ENCODE data around the gene CCNB1. TPM values are rescaled to one million over a fixed set of nuclear protein-coding genes. Genes with fewer than 3 reads are reported as not detected.

Gene CCNB1
- polyA plus RNA-seq, 2 of the 4 experiments (the other 2 are of a cell fraction), result 236 to 311 TPM

DNA sequence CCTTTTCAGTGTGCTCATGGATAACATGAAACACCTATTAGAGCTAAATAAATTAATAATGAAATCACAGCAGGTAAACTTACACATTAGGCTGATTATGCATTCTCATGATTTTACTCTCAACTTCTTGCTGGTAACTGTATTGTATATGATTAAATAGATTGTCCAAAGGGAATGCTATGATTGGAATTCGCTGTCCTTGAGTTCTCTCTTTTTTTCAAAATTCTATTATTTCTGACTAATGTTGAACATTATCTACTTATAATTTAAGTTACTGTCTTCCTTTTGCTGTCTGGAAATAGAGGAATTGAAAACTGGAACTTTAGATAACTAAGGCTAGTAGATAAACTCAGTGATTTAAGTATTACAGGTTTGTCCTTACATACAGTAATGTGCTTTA is 35.5 kb downstream of the CCNB1 start:
- ChIA-PET POLR2A (no interaction called here), CTCF (no interaction called here)
- Histone ChIP-seq H3K4me1 (peaks cover 13% of the 10 kb centered on the region; the same call in 2 of the 3 replicates), H3K27ac (no peak overlapping the region), H3K4me3 (no peak overlapping the region), H3K4me2 (no peak overlapping the region), H3K9me3 (no peaks in the 10 kb centered on the region)
- ATAC-seq (no peak), FAIRE-seq (no peak), DNase-seq (ENCODE audit: low read depth in 1 of 2, low spot score in 1 of 2) (no peak)
- WGBS (ENCODE audit: missing lambda C conversion rate), result 94% methylated on average over 1 of the region's 1 CpG
- TF ChIP-seq GATA3 (IDR thresholded peaks at IDR 0.05; ENCODE audit: borderline replicate concordance) (no peak), JUN (IDR thresholded peaks at IDR 0.05) (no peak), KDM1A (IDR thresholded peaks at IDR 0.05; ENCODE audit: low read depth) (no peak), NR3C1 (IDR thresholded peaks at IDR 0.05) (no peak), NPAS2 (CRISPR knock-in tag; IDR thresholded peaks at IDR 0.05; ENCODE audit: borderline replicate concordance) (no peak), FOSL2 (IDR thresholded peaks at IDR 0.05) (no peak), FOSL2 (CRISPR knock-in tag; IDR thresholded peaks at IDR 0.05) (no peak), ZC3H11A (IDR thresholded peaks at IDR 0.05) (no peak), HOXA7 (CRISPR knock-in tag; IDR thresholded peaks at IDR 0.05) (no peak)
- TF ChIP-seq, protein P1, sequence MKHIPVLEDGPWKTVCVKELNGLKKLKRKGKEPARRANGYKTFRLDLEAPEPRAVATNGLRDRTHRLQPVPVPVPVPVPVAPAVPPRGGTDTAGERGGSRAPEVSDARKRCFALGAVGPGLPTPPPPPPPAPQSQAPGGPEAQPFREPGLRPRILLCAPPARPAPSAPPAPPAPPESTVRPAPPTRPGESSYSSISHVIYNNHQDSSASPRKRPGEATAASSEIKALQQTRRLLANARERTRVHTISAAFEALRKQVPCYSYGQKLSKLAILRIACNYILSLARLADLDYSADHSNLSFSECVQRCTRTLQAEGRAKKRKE (CRISPR knock-in tag; IDR thresholded peaks at IDR 0.05; ENCODE audit: low read depth), result no peak
- TF ChIP-seq, protein P2, sequence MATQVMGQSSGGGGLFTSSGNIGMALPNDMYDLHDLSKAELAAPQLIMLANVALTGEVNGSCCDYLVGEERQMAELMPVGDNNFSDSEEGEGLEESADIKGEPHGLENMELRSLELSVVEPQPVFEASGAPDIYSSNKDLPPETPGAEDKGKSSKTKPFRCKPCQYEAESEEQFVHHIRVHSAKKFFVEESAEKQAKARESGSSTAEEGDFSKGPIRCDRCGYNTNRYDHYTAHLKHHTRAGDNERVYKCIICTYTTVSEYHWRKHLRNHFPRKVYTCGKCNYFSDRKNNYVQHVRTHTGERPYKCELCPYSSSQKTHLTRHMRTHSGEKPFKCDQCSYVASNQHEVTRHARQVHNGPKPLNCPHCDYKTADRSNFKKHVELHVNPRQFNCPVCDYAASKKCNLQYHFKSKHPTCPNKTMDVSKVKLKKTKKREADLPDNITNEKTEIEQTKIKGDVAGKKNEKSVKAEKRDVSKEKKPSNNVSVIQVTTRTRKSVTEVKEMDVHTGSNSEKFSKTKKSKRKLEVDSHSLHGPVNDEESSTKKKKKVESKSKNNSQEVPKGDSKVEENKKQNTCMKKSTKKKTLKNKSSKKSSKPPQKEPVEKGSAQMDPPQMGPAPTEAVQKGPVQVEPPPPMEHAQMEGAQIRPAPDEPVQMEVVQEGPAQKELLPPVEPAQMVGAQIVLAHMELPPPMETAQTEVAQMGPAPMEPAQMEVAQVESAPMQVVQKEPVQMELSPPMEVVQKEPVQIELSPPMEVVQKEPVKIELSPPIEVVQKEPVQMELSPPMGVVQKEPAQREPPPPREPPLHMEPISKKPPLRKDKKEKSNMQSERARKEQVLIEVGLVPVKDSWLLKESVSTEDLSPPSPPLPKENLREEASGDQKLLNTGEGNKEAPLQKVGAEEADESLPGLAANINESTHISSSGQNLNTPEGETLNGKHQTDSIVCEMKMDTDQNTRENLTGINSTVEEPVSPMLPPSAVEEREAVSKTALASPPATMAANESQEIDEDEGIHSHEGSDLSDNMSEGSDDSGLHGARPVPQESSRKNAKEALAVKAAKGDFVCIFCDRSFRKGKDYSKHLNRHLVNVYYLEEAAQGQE (IDR thresholded peaks at IDR 0.05), result no peak
- TF ChIP-seq, protein P3, sequence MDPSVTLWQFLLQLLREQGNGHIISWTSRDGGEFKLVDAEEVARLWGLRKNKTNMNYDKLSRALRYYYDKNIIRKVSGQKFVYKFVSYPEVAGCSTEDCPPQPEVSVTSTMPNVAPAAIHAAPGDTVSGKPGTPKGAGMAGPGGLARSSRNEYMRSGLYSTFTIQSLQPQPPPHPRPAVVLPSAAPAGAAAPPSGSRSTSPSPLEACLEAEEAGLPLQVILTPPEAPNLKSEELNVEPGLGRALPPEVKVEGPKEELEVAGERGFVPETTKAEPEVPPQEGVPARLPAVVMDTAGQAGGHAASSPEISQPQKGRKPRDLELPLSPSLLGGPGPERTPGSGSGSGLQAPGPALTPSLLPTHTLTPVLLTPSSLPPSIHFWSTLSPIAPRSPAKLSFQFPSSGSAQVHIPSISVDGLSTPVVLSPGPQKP (IDR thresholded peaks at IDR 0.05; ENCODE audit: low read depth, low read length), result no peak
- TF ChIP-seq, protein P4, sequence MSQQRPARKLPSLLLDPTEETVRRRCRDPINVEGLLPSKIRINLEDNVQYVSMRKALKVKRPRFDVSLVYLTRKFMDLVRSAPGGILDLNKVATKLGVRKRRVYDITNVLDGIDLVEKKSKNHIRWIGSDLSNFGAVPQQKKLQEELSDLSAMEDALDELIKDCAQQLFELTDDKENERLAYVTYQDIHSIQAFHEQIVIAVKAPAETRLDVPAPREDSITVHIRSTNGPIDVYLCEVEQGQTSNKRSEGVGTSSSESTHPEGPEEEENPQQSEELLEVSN (IDR thresholded peaks at IDR 0.05; ENCODE audit: borderline replicate concordance, low read depth), result no peak

DNA sequence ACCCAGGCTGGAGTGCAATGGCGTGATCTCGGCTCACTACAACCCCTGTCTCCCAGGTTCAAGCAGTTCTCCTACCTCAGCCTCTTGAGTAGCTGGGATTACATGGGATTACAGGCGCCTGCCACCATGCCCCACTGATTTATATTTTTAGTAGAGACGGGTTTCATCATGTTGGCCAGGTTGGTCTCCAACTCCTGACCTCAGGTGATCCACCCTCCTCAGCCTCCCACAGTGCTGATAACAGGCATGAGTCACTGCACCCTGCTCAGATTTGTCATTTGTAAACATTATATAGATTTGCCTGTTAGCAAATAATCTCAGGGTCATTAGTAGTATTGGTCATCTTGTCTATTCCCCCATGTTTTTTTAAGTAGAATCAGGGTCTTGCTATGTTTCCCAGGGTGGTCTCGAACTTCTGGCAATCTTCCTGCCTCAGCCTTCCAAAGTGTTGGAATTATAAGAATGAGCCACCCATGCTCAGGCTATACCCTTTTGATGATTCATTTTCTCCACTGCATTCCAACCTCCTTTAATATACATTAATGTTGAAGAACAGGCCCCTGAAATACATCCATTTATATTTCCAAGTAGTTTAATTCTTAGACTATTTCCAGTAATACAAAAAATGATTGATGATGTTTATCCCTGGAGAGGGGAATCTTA is 39.7 kb downstream of the CCNB1 start:
- ATAC-seq (peak in 1 of 2 experiments; percentile 53; a peak in 3 of 6 replicates), FAIRE-seq (no peak), DNase-seq (ENCODE audit: low read depth in 1 of 2, low spot score in 1 of 2) (peak in 1 of 2 experiments; percentile 35)
- Histone ChIP-seq H3K4me2 (peak overlapping the region; percentile 39), H3K27ac (peak overlapping the region; percentile 21 to 43; a peak in 1 of 6 replicates), H3K4me3 (no peak overlapping the region), H3K4me1 (peaks cover 13% of the 10 kb centered on the region; the same call in 2 of the 3 replicates), H3K9me3 (no peaks in the 10 kb centered on the region)
- 77% methylated on average over 5 of the region's 5 CpGs for WGBS (ENCODE audit: missing lambda C conversion rate)
- ChIA-PET CTCF (interaction anchor here (1.0 kb wide), 1 partner anchor 113 kb away, joined by 3 read pairs; the partner anchor contains the start of gene SLC30A5), POLR2A (no interaction called here)
- peak; percentile 31; the same call in 1 of the 2 replicates for TF ChIP-seq GATA3 (IDR thresholded peaks at IDR 0.05; ENCODE audit: borderline replicate concordance)
- TF ChIP-seq NPAS2 (CRISPR knock-in tag; IDR thresholded peaks at IDR 0.05; ENCODE audit: borderline replicate concordance), result no peak
- 0 out of 5 replicates have a peak, but pooled peaks of 1 of the 2 experiments have one; percentile 18 for TF ChIP-seq EP300 (IDR thresholded peaks at IDR 0.05)
- no peak for TF ChIP-seq TP53 (CRISPR knock-in tag; IDR thresholded peaks at IDR 0.05)

DNA sequence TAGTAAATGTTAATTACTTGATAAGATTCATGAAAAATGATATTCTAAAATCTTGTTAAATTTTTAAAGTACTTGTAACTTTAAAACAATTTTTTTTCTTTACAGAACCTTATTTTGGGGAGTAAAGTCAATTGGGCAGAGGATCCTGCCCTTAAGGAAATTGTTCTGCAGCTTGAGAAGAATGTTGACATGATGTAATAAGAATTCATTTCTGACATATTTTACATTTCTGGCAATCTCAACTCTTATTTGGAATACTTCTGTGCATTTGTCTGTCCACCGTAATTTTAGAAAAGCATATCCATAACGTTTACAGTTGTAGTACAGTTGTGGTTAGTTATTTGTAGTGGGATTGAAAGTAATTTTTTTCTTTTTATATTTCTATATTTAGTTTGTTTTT is 42.7 kb downstream of the CCNB1 start:
- ATAC-seq (no peak), FAIRE-seq (no peak), DNase-seq (ENCODE audit: low read depth in 1 of 2, low spot score in 1 of 2) (no peak)
- Histone ChIP-seq H3K27ac (no peak overlapping the region), H3K4me3 (no peak overlapping the region), H3K4me2 (no peak overlapping the region), H3K9me3 (no peaks in the 10 kb centered on the region), H3K4me1 (peaks cover 14% of the 10 kb centered on the region; the same call in 2 of the 3 replicates)
- ChIA-PET POLR2A (no interaction called here), CTCF (interaction anchor here (0.8 kb wide), 1 partner anchor 59 kb away, joined by 3 read pairs; no protein-coding TSS in a partner anchor)
- WGBS (ENCODE audit: missing lambda C conversion rate), result 51% methylated on average over 2 of the region's 2 CpGs
- no peak for TF ChIP-seq ZSCAN20 (CRISPR knock-in tag; IDR thresholded peaks at IDR 0.05)
- TF ChIP-seq CHD2 (IDR thresholded peaks at IDR 0.05; ENCODE audit: low read length, partially characterized antibody), result no peak
- TF ChIP-seq BHLHE40 (IDR thresholded peaks at IDR 0.05; ENCODE audit: low read depth, low read length), result no peak
- TF ChIP-seq NFE2L2 (conservative IDR thresholded peaks at IDR 0.05; ENCODE audit: low read length), result no peak
- no peak for TF ChIP-seq NR3C1 (IDR thresholded peaks at IDR 0.05)
- TF ChIP-seq MAFK (IDR thresholded peaks at IDR 0.05; ENCODE audit: partially characterized antibody), result no peak
- TF ChIP-seq POLR2AphosphoS2 (conservative IDR thresholded peaks at IDR 0.05; ENCODE audit: low read length), result no peak
- TF ChIP-seq MYC (IDR thresholded peaks at IDR 0.05; ENCODE audit: borderline replicate concordance, low read length), result no peak
- TF ChIP-seq HEYL (CRISPR knock-in tag; IDR thresholded peaks at IDR 0.05), result no peak
- TF ChIP-seq, protein P4 (IDR thresholded peaks at IDR 0.05; ENCODE audit: borderline replicate concordance, low read depth), result no peak
- TF ChIP-seq, protein P3 (IDR thresholded peaks at IDR 0.05; ENCODE audit: low read depth, low read length), result no peak

Measured in A549 (cell line).